Liver (tissue), 9 donors: ENCODE data around the gene CEP76. TPM values are rescaled to one million over a fixed set of nuclear protein-coding genes. Genes with fewer than 3 reads are reported as not detected.
"Not testable (repeated sequence)": the region's sequence is repeated elsewhere in the genome, so short reads cannot be mapped to it uniquely, and the experiment has no call there.

ENCODE experiments used
- DNase-seq: peaks from one replicate; pipeline ENCODE4 v3.0.0-alpha.2; 2017; ENCODE audit warnings: low spot score
- H3K27ac ChIP-seq, 2 donors: one replicate each; pipeline ENCODE4 v1.7.0; 2013; ENCODE audit warnings: inconsistent platforms in 2 of 2, low read length in 2 of 2, control low read depth in 1 of 2, low read depth in 1 of 2, mild to moderate bottlenecking in 1 of 2
- H3K27me3 ChIP-seq, 4 donors: one replicate each; pipeline versions ENCODE4 v1.6.1 to v1.7.0; 2013; ENCODE audit warnings: low read length in 3 of 4, inconsistent platforms in 1 of 4, mild to moderate bottlenecking in 1 of 4, moderate library complexity in 1 of 4; ENCODE audit not compliant: control insufficient read depth in 4 of 4, insufficient read depth in 4 of 4
- H3K36me3 ChIP-seq, 4 donors: one replicate each; pipeline versions ENCODE4 v1.6.1 to v1.7.0; 2013; ENCODE audit warnings: low read length in 3 of 4, mild to moderate bottlenecking in 3 of 4, low read depth in 1 of 4, moderate library complexity in 1 of 4; ENCODE audit not compliant: control insufficient read depth in 4 of 4, insufficient read depth in 3 of 4
- H3K4me1 ChIP-seq, 4 donors: one replicate each; pipeline versions ENCODE4 v1.6.1 to v1.7.0; 2013; ENCODE audit warnings: low read length in 3 of 4, mild to moderate bottlenecking in 3 of 4, moderate library complexity in 1 of 4; ENCODE audit not compliant: control insufficient read depth in 4 of 4, insufficient read depth in 4 of 4
- H3K4me3 ChIP-seq, 3 donors: one replicate each; pipeline versions ENCODE4 v1.6.1 to v1.7.0; 2013; ENCODE audit warnings: low read length in 3 of 3, control low read depth in 1 of 3, low read depth in 1 of 3, mild to moderate bottlenecking in 1 of 3
- H3K9ac ChIP-seq, 2 donors: one replicate each; pipeline ENCODE4 v1.7.0; 2013; ENCODE audit warnings: low read length in 2 of 2, mild to moderate bottlenecking in 2 of 2, moderate library complexity in 2 of 2, control low read depth in 1 of 2, low read depth in 1 of 2
- H3K9me3 ChIP-seq, 4 donors: one replicate each; pipeline versions ENCODE4 v1.6.1 to v1.7.0; 2013; ENCODE audit warnings: low read length in 3 of 4; ENCODE audit not compliant: control insufficient read depth in 4 of 4
- ATF3 ChIP-seq: IDR thresholded peaks from 2 replicates; pipeline ENCODE4 v1.6.1; 2016; ENCODE audit warnings: antibody characterized with exemption
- CTCF ChIP-seq: fragments of 150-350 bp; IDR thresholded peaks from 2 replicates; pipeline ENCODE4 v1.5.1; 2017; ENCODE audit warnings: improper control_type of control experiment, low read depth, low read length; ENCODE audit not compliant: missing input control
- EGR1 ChIP-seq, 2 donors: IDR thresholded peaks; 2 replicates each; pipeline ENCODE4 v1.6.1; 2016 to 2018; ENCODE audit warnings: antibody characterized with exemption in 2 of 2, low read depth in 2 of 2
- FOXA1 ChIP-seq: IDR thresholded peaks from 2 replicates; pipeline ENCODE4 v1.6.1; 2016; ENCODE audit warnings: antibody characterized with exemption
- FOXA2 ChIP-seq: IDR thresholded peaks from 2 replicates; pipeline ENCODE4 v1.6.1; 2016; ENCODE audit warnings: antibody characterized with exemption
- GABPA ChIP-seq, 2 donors: IDR thresholded peaks in 1 of 2; conservative IDR thresholded peaks in 1 of 2; 2 replicates each; pipeline ENCODE4 v1.6.1; 2016; ENCODE audit warnings: antibody characterized with exemption in 2 of 2, mild to moderate bottlenecking in 1 of 2, moderate library complexity in 1 of 2
- HNF4A ChIP-seq, 2 donors: conservative IDR thresholded peaks; 2 replicates each; pipeline ENCODE4 v1.6.1; 2016; ENCODE audit warnings: antibody characterized with exemption in 2 of 2, mild to moderate bottlenecking in 2 of 2
- HNF4G ChIP-seq: IDR thresholded peaks from 2 replicates; pipeline ENCODE4 v1.6.1; 2016; ENCODE audit warnings: antibody characterized with exemption
- JUND ChIP-seq, 2 donors: IDR thresholded peaks; 2 replicates each; pipeline ENCODE4 v1.6.1; 2016; ENCODE audit warnings: antibody characterized with exemption in 2 of 2
- MAX ChIP-seq: IDR thresholded peaks from 2 replicates; pipeline ENCODE4 v1.6.1; 2016; ENCODE audit warnings: antibody characterized with exemption
- NR2F2 ChIP-seq: IDR thresholded peaks from 2 replicates; pipeline ENCODE4 v1.6.1; 2016; ENCODE audit warnings: antibody characterized with exemption
- RAD21 ChIP-seq, 2 donors: IDR thresholded peaks; 2 replicates each; pipeline ENCODE4 v1.6.1; 2016; ENCODE audit warnings: antibody characterized with exemption in 2 of 2, mild to moderate bottlenecking in 2 of 2
- SP1 ChIP-seq: IDR thresholded peaks from 2 replicates; pipeline ENCODE4 v1.6.1; 2018; ENCODE audit warnings: antibody characterized with exemption, mild to moderate bottlenecking
- TAF1 ChIP-seq: conservative IDR thresholded peaks from 2 replicates; pipeline ENCODE4 v1.6.1; 2016; ENCODE audit warnings: antibody characterized with exemption, mild to moderate bottlenecking
- YY1 ChIP-seq: IDR thresholded peaks from 2 replicates; pipeline ENCODE4 v1.6.1; 2016; ENCODE audit warnings: antibody characterized with exemption, mild to moderate bottlenecking
- ZBTB33 ChIP-seq: IDR thresholded peaks from 2 replicates; pipeline ENCODE4 v1.6.1; 2016; ENCODE audit warnings: antibody characterized with exemption
- WGBS: extraction: QIAGEN DNeasy Blood & Tissue Kit; methylation state at CpG from one replicate; pipeline ENCODE4 v1.1.7; 2013; 5-methylcytosine and 5-hydroxymethylcytosine counted together
- polyA plus RNA-seq, 2 donors: library from polyadenylated mRNA; stranded (reverse) in 1 of 2; unstranded in 1 of 2; fragments of 200-250 nt in 1 of 2; fragments of >200 nt in 1 of 2; fragmentation: Nextera tagmentation in 1 of 2; extraction: Ambion mirVana in 1 of 2; gene quantifications; one replicate each; pipeline versions ENCODE4 v1.2.1 to v1.2.3, GENCODE V29; 2013 to 2015
- total RNA-seq, 2 donors: library from RNA; depleted of rRNA; stranded (reverse); fragments of >200 nt; gene quantifications; one replicate each; pipeline ENCODE4 v1.2.3, GENCODE V29; 2014
- donor health status: healthy.
- donor health status: healthy.
- donor health status: healthy.
- donor health status: healthy.
- donor health status: healthy.

CEP76 gene
- total and polyA plus RNA-seq, 4 donors = 1.3 to 11.8 (median 4.2) TPM

GRCh38 chr18:12630136-12630535 is 72.4 kb downstream of the CEP76 start:
- Histone ChIP-seq H3K4me3 (no peak overlapping the region), H3K9me3 (no peaks in the 10 kb centered on the region), H3K27me3 (no peaks in the 10 kb centered on the region), H3K27ac (no peak overlapping the region), H3K36me3 (peaks cover 0 to 2% (median 0%) of the 10 kb centered on the region in 4 donors), H3K4me1 (no peaks in the 10 kb centered on the region), H3K9ac (no peak overlapping the region)
- WGBS = 90% methylated on average over 7 of the region's 7 CpGs
- no peak for TF ChIP-seq SP1
- no peak for TF ChIP-seq JUND (IDR thresholded peaks at IDR 0.05)
- no peak for TF ChIP-seq FOXA1
- TF ChIP-seq HNF4A (conservative IDR thresholded peaks at IDR 0.05) = no peak
- TF ChIP-seq MAX = no peak
- no peak for TF ChIP-seq ATF3
- no peak for TF ChIP-seq EGR1 (IDR thresholded peaks at IDR 0.05; ENCODE audit: low read depth in 2 of 2)
- TF ChIP-seq NR2F2 = no peak
- no peak for TF ChIP-seq FOXA2
- TF ChIP-seq ZBTB33 = no peak
- TF ChIP-seq HNF4G = no peak
- no peak for TF ChIP-seq YY1
- TF ChIP-seq RAD21 (IDR thresholded peaks at IDR 0.05) = no peak
- no peak for TF ChIP-seq CTCF
- no peak for TF ChIP-seq TAF1
- no peak for TF ChIP-seq GABPA (IDR thresholded peaks at IDR 0.05 in 1 of 2, conservative IDR thresholded peaks at IDR 0.05 in 1 of 2)
- no peak for DNase-seq

- TF ChIP-seq HNF4G (no peak), RAD21 (IDR thresholded peaks at IDR 0.05) (no peak), MAX (no peak), CTCF (no peak), SP1 (no peak), GABPA (IDR thresholded peaks at IDR 0.05 in 1 of 2, conservative IDR thresholded peaks at IDR 0.05 in 1 of 2) (no peak)
- Histone ChIP-seq H3K4me1 (no peaks in the 10 kb centered on the region), H3K27me3 (no peaks in the 10 kb centered on the region), H3K4me3 (no peak overlapping the region), H3K27ac (no peak overlapping the region), H3K36me3 (peaks cover 0 to 2% (median 0%) of the 10 kb centered on the region in 4 donors), H3K9me3 (no peaks in the 10 kb centered on the region), H3K9ac (no peak overlapping the region)
- WGBS = 86% methylated on average over 4 of the region's 4 CpGs
- no peak for DNase-seq
These were observed 73.5 kb downstream of the CEP76 start for GRCh38 chr18:12628706-12629702.

- H3K4me3 ChIP-seq, H3K9me3 ChIP-seq, H3K9ac ChIP-seq, H3K36me3 ChIP-seq, DNase-seq, H3K27me3 ChIP-seq, H3K27ac ChIP-seq, H3K4me1 ChIP-seq: not testable (repeated sequence)
- 88% methylated on average over 3 of the region's 3 CpGs for WGBS
These were observed 75.3 kb downstream of the CEP76 start for GRCh38 chr18:12627199-12627598.
